GM18873 (cell line): ENCODE data around the gene DDX4.

Source experiments
- ATAC-seq: cut with Tn5 transposase; IDR thresholded peaks from one replicate; pipeline ENCODE4 v1.9.1; 2021; ENCODE audit warnings: mild to moderate bottlenecking, moderate library complexity, moderate number of reproducible peaks; ENCODE audit not compliant: unreplicated experiment, low FRiP score

The DDX4 gene

GRCh38 chr5:55817030-55817429 is 79.2 kb downstream of the DDX4 start:
- no peak for ATAC-seq

DNA sequence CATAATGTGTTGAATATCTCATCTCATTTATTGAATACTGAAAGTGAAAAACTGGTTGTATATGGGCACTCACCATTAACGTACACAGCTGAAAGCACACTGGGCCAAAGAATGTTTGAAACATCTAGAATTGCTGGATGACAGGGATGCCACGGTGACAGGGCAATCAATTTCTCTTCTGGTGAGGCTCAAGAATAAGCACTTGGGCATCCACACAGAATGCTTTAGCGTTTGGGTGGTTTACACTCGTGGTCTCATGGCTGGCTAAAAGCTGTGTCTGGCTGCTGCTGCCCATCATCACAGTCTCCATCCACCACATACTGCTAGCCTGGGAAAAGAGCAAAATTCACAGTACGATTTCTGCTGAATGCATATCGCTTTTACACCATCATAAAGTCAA is 82.6 kb downstream of the DDX4 start:
- ATAC-seq, result no peak

DNA sequence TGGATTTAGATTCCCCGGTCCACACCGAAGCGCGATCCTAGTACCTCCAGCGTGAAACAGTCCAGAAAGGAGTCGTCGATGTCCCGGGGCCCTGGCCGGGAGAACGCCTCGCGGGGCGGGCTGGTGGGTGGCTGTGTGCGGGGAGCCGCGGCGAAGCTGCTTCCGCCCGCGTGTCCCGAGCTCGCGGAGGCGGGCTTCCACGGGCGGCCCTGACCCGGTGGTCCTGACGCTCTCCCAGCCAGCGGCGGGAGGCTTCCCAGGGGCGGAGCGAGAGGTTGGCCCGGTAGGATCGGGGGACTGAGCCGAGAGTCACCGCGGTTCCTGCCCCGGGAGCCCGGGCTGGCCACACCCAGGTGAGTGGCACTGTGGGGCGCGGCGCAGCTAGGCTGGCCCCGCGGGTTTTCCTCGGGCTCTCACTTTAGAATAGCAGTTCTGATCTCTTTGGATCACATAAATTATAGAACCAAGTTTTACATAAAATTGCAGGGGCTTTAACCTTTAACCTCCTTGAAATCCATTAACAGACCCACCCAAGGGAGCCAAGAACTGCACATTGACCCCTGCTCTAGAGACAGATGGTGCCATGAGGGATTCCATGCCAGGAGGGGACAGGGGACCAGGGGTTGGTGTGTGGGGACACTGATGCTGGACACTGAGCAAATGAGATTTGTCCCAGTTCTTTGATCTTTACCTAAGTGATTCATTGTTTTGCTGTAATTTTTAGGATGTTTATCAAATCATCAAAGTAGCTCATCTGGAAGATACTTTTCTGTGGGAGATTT is 84.1 kb downstream of the DDX4 start:
- no peak for ATAC-seq

- ATAC-seq, result no peak
These were observed 85.4 kb downstream of the DDX4 start for GRCh38 chr5:55823151-55823796.

DNA sequence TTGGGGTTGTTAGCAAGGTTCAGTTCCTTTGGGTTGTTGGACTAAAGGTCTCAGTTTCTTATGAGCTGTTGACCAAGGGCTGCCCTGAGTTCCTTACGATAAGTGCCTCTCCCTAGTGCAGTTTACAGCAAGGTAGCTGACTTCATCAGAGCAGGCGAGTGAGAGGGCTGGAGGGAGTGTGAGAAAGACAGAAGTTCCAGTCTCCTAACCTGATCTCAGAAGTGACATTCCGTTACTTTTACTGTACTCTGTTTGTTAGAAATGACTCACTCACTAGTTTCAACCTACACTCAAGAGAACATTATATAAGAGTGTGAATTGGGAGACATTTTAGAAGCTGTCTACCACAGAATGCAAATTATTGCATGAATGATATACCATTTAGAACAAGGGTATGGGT is 92.1 kb downstream of the DDX4 start:
- ATAC-seq, result no peak

DNA sequence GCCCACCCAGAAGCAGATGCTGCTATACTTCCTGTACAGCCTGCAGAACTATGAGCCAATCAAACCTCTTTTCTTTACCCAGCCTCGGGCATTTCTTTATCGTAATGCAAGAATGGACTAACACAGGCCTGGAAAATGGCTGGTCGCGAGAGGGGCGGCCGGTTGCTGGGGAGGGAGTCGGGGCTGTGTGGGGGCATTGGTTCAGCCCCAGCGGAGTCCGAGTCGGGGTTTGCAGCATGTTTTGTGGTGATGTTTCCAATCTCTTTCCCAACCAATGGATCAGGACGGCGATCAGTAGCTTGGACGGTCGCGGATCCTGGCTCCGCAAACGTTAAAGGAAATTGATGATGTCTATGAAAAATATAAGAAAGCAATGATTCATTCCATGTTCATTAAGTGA is 94.6 kb downstream of the DDX4 start:
- no peak for ATAC-seq

GRCh38 chr5:55836191-55836590 is 98.3 kb downstream of the DDX4 start:
- ATAC-seq, result no peak

DNA sequence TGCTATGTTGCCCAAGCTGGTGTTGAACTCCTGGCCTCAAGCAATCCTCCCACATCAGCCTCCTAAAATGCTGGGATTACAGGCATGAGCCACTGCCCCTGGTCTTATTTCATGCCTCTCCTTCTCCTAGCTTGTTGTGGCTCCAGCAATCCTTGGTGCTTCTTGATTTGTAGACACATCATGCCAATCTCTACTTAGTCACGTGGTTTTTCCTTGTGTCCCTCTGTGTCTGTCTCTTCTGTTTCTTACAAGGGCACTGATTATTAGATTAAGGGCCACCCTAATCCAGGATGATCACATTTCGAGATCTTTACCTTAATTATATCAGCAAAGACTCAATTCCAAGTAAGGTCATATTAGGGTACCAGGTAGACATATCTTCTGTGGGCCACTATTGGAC is 104.1 kb downstream of the DDX4 start:
- no peak for ATAC-seq

GRCh38 chr5:55847837-55848236 is 110.0 kb downstream of the DDX4 start:
- ATAC-seq, result no peak

GRCh38 chr5:55848783-55849182 is 110.9 kb downstream of the DDX4 start:
- no peak for ATAC-seq

DNA sequence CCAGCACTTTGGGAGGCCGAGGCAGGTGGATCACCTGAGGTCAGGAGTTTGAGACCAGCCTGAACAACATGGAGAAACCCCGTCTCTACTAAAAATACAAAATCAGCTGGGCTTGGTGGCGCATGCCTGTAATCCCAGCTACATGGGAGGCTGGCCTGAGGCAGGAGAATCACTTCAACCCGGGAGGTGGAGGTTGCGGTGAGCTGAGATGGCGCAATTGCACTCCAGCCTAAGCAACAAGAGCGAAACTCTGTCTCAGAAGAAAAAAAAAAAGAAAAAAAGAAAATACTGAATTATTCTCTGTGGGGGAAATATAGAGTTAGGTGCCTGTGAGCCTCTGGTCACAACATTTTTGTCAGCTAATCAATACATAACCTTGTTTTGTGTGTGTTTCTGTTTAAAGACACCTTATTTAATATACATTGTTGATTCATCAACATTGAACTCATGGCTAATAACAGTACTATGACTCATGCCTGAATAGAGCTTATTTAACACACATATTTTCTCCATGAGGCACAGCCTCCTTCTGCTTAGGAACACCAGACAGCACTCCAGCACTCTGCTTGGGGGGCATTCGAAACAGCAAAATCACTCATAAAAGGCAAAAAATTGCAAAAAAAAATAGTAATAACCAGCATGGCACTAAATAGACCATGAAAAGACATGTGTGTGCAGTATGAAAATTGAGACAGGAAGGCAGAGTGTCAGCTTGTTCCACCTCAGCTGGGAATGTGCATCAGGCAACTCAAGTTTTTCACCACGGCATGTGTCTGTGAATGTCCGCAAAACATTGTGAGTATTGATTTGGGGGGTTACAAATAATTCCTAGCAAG is 113.2 kb downstream of the DDX4 start, which contains the start of gene IL31RA:
Gene IL31RA (plus strand): TSS at position 519 of the 836 bp plus-strand sequence. CDS start 214 bp downstream, at position 733.
- no peak for ATAC-seq

GRCh38 chr5:55851675-55851979 is 113.8 kb downstream of the DDX4 start:
- no peak for ATAC-seq

DNA sequence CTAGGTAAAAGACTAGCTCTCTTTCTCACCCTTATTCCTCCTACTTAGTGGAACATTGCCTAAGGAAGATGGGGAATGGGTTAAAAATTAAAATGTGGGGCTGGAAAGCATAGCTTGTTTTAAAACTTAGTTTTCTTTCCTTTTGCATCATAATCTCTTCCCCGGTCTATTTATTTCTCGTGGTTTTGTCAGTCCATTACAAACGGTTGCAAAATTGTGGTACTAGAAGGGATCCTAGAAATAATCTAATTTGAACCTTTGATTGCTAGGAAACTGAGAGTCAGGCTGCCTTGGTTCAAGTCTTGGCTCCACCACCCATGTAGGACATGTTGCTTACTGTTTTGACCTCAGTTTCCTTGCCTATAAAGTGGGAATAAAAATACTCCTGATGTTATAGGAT is 114.6 kb downstream of the DDX4 start:
- ATAC-seq, result no peak

DNA sequence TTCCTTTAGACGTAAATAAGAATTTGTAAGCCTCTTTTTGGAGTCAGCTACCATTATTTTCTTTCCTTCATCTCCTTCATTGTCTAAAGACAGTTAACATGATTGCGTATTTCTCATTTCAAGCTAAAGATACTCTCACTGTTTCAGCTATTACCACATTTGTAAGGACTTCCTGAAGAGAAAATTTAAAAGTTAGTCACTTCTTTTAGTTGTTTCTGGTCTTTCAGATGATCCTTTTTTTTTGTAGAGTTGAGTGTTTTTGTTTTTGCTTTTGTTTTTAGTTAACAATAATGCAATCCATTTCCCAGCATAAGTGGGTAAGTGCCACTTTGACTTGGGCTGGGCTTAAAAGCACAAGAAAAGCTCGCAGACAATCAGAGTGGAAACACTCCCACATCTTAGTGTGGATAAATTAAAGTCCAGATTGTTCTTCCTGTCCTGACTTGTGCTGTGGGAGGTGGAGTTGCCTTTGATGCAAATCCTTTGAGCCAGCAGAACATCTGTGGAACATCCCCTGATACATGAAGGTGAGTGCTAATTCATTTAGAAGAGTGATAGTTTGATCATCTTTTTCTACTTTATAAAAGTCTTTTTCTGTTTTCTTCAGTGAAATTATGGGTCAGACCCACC is 115.3 kb downstream of the DDX4 start:
- ATAC-seq, result no peak

- no peak for ATAC-seq
These were observed 116.0 kb downstream of the DDX4 start for GRCh38 chr5:55853818-55854217.

DNA sequence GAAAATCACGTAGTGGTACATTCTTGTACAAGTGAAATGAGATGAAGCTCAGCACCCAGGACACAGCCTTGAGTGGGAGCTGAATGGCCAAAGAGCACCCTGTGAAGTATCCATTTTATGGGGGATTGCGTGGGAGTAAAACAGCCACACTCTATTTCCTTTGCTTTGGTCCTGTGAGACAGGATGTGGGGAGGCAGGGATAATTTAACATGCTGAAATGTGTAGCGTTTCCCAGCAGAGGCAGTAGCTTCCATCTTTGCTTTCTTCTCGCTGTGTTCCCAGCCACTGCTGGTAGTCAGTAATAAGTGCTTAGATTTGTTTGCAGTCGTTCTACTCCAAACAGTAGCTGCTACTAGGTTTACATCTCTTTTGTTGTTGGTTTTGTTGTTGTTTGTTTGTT is 117.6 kb downstream of the DDX4 start:
- no peak for ATAC-seq

DNA sequence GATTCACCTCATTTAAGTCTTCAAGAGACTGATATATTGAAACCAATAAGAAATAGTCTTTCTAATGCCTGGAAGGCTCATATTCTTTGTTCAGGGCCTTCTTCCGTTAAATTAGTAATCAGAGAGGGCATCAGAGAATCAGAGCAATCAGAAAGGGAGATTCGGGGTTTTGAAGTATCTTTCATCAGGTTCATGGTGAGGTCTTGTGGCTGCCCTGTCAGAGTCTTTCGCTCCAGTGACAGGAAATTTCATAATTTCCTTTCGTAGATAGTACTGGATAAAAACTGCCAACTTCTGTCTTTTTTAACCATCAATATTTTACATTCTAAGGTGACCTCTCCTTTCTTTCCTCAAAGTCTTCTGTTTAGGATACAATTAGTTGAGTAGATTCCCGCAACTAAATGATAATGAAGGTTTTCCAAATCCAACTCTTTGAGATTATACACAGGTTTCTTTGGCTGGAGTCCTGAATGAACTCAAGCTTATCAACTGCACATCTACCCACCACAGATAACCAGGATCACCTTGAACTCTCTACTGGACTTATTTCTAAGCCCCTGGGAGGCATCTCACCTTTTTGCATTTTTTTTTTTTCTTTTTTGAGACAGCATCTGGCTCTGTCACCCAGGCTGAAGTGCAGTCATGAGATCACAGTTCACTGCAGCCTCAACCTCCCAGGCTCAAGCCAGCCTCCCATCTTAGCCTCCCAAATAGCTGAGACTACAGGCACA is 118.8 kb downstream of the DDX4 start:
- no peak for ATAC-seq

- no peak for ATAC-seq
These were observed 119.4 kb downstream of the DDX4 start for GRCh38 chr5:55857247-55857640.

GRCh38 chr5:55858104-55858503 is 120.2 kb downstream of the DDX4 start:
- ATAC-seq, result no peak

- no peak for ATAC-seq
These were observed 122.4 kb downstream of the DDX4 start for GRCh38 chr5:55860288-55860687.
